ENCODE measurements around the gene BUD13. TPM values are rescaled to one million over a fixed set of nuclear protein-coding genes. Genes with fewer than 3 reads are reported as not detected.

Gene BUD13
- total RNA-seq, 1 donor from 2014 or later, result 13.1 TPM

DNA sequence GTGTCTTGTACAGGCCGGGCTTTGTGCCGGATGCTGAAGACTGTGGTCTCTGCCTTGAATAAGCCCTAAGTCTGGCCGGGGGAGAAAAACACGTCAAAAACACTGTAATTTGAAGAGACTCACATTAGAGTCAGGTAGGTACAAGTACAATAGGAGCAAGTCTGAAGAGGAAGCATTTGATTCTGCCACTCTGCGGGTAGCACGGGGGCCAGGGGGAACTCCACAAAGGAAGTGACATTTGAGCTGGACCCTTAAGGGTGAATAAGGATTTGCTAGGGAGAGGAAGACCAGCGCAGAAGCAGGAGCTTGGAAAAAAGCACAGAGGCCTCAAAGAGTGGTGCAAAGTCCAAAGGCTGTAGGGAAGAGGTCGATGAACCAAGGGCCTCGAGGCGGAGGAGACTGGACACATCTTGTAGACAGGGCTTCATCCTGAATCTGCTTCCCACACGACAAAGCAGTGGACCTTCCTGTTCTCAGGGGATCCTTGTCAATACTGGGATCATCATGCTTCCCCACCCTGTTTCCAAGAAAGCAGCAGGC lies 38.7 kb downstream of the BUD13 start:
- H3K27ac Mint-ChIP-seq (ENCODE audit: unreplicated experiment), result no peak overlapping the region
- no peaks in the 10 kb centered on the region for H3K27me3 Mint-ChIP-seq (ENCODE audit: unreplicated experiment)
- DNase-seq (ENCODE audit: extremely low spot score, unreplicated experiment), result no peak
- no peak overlapping the region for H3K4me3 Mint-ChIP-seq (ENCODE audit: unreplicated experiment)
- no peaks in the 10 kb centered on the region for H3K36me3 Mint-ChIP-seq (ENCODE audit: unreplicated experiment)
- H3K9me3 Mint-ChIP-seq (ENCODE audit: unreplicated experiment), result no peaks in the 10 kb centered on the region
- H3K4me1 Mint-ChIP-seq (ENCODE audit: unreplicated experiment), result peaks cover 13% of the 10 kb centered on the region
- TF ChIP-seq, protein P1, sequence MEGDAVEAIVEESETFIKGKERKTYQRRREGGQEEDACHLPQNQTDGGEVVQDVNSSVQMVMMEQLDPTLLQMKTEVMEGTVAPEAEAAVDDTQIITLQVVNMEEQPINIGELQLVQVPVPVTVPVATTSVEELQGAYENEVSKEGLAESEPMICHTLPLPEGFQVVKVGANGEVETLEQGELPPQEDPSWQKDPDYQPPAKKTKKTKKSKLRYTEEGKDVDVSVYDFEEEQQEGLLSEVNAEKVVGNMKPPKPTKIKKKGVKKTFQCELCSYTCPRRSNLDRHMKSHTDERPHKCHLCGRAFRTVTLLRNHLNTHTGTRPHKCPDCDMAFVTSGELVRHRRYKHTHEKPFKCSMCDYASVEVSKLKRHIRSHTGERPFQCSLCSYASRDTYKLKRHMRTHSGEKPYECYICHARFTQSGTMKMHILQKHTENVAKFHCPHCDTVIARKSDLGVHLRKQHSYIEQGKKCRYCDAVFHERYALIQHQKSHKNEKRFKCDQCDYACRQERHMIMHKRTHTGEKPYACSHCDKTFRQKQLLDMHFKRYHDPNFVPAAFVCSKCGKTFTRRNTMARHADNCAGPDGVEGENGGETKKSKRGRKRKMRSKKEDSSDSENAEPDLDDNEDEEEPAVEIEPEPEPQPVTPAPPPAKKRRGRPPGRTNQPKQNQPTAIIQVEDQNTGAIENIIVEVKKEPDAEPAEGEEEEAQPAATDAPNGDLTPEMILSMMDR (IDR thresholded peaks at IDR 0.05), result no peak

DNA sequence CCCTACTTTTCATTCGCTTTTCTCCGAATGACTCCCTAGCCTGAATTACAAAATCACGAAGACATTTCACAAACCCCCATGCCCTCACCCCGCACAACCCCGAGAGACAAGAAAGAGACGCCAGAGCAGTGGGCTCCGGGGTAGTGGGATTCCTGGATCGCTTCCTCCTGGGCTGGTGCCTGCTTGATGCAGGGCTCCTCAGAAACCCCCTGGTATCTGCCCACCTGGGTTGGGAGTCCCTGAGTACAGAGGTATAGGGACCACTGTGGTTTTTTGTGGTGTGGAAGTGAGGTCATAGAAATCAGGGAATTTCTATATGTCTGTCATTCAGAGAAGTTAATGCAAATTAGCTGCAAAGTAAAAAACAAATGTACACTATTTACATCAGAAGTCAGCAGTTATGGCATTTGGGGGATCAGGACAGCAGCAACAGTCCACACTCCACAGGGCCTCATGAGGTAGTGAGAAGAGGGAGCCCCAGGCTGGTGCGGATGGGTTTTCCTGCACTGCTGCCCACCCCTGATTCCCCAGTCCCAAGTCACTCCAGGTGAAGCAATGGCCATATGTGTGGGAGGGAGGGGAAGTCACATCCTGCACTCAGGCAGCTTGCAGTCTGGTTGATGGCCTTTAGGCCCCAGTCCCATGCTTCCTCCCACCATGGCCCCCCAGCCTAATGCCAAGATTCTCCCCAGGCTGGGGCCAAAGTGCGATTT lies 39.6 kb downstream of the BUD13 start:
- no peaks in the 10 kb centered on the region for H3K9me3 Mint-ChIP-seq (ENCODE audit: unreplicated experiment)
- H3K4me1 Mint-ChIP-seq (ENCODE audit: unreplicated experiment), result peaks cover 19% of the 10 kb centered on the region
- H3K4me3 Mint-ChIP-seq (ENCODE audit: unreplicated experiment), result no peak overlapping the region
- no peaks in the 10 kb centered on the region for H3K36me3 Mint-ChIP-seq (ENCODE audit: unreplicated experiment)
- H3K27me3 Mint-ChIP-seq (ENCODE audit: unreplicated experiment), result no peaks in the 10 kb centered on the region
- no peak overlapping the region for H3K27ac Mint-ChIP-seq (ENCODE audit: unreplicated experiment)
- DNase-seq (ENCODE audit: extremely low spot score, unreplicated experiment), result no peak
- TF ChIP-seq, protein P1 (IDR thresholded peaks at IDR 0.05), result no peak

DNA sequence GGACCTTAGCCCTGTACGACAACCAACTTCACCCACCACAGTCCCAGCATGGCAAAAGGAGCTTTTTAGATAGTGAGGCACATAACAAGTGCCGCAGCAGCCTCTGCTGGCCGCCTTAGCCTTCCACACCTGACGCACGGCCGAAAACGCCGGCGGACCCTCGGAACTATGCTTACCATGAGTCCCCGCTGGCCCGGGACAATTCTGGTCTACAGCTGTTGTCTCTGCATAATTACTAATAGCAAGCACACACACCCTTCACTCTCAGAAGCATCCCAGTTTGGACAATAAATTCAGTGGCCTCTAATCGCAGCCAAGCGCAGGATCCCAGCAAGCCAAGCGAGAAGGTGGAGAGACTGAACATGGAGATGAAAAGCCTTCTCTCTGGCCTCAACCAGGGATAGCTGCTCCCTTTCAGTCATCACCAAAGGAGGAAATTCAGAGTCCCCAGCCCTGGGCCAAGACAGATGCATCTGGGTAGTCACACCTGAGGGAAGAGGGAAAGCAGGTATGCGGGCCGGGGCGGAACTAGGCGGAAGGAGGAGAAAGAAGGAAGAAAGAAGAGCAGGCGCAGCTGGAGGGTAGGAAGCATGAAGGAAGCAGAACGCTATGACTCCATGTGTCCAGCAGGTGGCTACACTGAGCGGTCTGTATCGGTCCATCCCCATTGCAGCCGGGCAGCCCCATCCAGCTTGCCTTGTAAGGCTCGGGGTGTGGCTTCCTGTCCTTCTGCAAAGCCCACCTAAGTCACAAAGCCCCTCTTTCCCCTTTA lies 40.3 kb downstream of the BUD13 start:
- Mint-ChIP-seq H3K4me1 (ENCODE audit: unreplicated experiment) (peaks cover 19% of the 10 kb centered on the region), H3K27ac (ENCODE audit: unreplicated experiment) (no peak overlapping the region), H3K9me3 (ENCODE audit: unreplicated experiment) (no peaks in the 10 kb centered on the region), H3K4me3 (ENCODE audit: unreplicated experiment) (no peak overlapping the region), H3K36me3 (ENCODE audit: unreplicated experiment) (no peaks in the 10 kb centered on the region), H3K27me3 (ENCODE audit: unreplicated experiment) (peaks cover 3% of the 10 kb centered on the region)
- TF ChIP-seq, protein P1 (IDR thresholded peaks at IDR 0.05), result peak; percentile 78
- DNase-seq (ENCODE audit: extremely low spot score, unreplicated experiment), result no peak

DNA sequence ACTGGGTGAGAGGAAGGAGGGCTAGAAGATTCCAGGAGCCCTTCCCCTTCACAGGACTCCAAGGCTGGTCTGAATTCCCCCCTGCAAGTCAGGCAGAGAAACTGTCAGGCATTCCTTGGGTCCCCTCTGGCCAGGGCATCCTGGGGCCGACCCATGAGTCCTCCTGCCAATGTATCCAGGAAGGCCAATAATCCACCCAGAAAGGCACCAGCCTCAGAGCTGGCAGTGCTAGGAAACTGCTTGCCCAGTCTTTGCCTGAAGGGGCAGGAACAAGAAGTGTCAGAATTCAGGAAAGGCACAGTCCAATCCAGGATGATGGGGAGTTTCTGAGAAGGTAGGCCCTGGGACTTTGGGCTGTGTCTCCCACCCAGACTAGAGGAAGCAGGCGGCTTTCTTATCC lies 41.0 kb downstream of the BUD13 start:
- TF ChIP-seq, protein P1 (IDR thresholded peaks at IDR 0.05), result no peak
- H3K4me3 Mint-ChIP-seq (ENCODE audit: unreplicated experiment), result no peak overlapping the region
- H3K9me3 Mint-ChIP-seq (ENCODE audit: unreplicated experiment), result no peaks in the 10 kb centered on the region

More for the DNA sequence above, 41.0 kb downstream of the BUD13 start:
- peaks cover 3% of the 10 kb centered on the region for H3K27me3 Mint-ChIP-seq (ENCODE audit: unreplicated experiment)
- no peak for DNase-seq (ENCODE audit: extremely low spot score, unreplicated experiment)
- H3K36me3 Mint-ChIP-seq (ENCODE audit: unreplicated experiment), result no peaks in the 10 kb centered on the region
- H3K27ac Mint-ChIP-seq (ENCODE audit: unreplicated experiment), result no peak overlapping the region
- peaks cover 20% of the 10 kb centered on the region for H3K4me1 Mint-ChIP-seq (ENCODE audit: unreplicated experiment)
